ENCODE results near the gene PBX1. TPM values are rescaled to one million over a fixed set of nuclear protein-coding genes. Genes with fewer than 3 reads are reported as not detected.

The PBX1 gene
- total RNA-seq, 6 experiments from 2014 or later: 3.1 to 7.9 (median 6.9) TPM

DNA sequence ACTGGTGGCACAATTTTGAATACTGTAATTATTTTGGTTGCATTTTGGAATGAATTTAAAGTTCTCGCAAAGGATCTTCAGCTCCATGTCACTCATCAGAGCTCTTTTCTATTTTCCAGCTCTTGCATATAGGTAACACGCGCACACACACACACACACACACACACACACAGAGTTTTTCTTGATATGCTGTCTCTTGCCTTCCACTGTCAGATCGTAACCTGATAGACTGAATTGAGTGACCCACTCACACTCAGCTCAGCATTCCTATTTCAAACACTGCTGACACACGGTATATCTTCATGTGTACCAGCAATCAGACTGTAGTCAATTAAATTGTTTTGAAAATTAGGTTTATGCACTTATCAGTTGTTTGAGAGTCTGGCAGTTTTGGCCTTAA is 214.1 kb downstream of the PBX1 start:
- TF ChIP-seq, protein P1, sequence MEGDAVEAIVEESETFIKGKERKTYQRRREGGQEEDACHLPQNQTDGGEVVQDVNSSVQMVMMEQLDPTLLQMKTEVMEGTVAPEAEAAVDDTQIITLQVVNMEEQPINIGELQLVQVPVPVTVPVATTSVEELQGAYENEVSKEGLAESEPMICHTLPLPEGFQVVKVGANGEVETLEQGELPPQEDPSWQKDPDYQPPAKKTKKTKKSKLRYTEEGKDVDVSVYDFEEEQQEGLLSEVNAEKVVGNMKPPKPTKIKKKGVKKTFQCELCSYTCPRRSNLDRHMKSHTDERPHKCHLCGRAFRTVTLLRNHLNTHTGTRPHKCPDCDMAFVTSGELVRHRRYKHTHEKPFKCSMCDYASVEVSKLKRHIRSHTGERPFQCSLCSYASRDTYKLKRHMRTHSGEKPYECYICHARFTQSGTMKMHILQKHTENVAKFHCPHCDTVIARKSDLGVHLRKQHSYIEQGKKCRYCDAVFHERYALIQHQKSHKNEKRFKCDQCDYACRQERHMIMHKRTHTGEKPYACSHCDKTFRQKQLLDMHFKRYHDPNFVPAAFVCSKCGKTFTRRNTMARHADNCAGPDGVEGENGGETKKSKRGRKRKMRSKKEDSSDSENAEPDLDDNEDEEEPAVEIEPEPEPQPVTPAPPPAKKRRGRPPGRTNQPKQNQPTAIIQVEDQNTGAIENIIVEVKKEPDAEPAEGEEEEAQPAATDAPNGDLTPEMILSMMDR (IDR thresholded peaks at IDR 0.05): no peak
- WGBS (ENCODE audit: insufficient coverage, low coverage, low lambda C conversion rate, missing lambda C conversion rate): 86% methylated on average over 5 of the region's 5 CpGs
- Histone ChIP-seq H3K4me3 (no peak overlapping the region), H3K36me3 (no peaks in the 10 kb centered on the region), H3K4me1 (peaks cover 0 to 7% (median 0%) of the 10 kb centered on the region in 4 donors), H3K9me3 (no peaks in the 10 kb centered on the region), H3K27ac (no peak overlapping the region), H3K27me3 (no peaks in the 10 kb centered on the region)
- DNase-seq: no peak
- no peak for ATAC-seq
- intact Hi-C loops (cut with DNase I): no loop called here

DNA sequence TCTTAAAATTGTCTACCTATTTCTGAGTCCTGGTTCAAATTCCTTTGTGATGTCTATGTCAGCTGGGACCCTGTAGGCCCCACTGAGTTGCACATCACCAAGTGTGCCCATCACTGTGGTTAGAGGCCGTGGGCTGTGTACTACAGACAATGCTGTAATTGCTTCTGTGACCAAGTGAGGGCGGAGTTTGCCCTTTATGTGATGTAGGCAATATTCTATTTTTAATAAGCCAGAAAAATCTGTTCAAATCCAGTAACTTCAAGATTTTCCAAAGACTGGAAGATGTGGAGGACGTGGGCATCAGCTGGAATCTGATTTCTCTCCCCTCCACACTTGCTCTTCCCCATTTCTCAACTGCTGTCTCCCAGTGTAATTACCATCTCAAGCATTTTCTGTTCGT is 215.4 kb downstream of the PBX1 start:
- Histone ChIP-seq H3K4me3 (no peak overlapping the region), H3K36me3 (no peaks in the 10 kb centered on the region), H3K27me3 (no peaks in the 10 kb centered on the region), H3K27ac (peak overlapping the region in 1 of 3 donors; percentile 11), H3K4me1 (peaks cover 0 to 7% (median 0%) of the 10 kb centered on the region in 4 donors), H3K9me3 (no peaks in the 10 kb centered on the region)
- TF ChIP-seq, protein P1 (IDR thresholded peaks at IDR 0.05): no peak
- no peak for TF ChIP-seq POLR2A (IDR thresholded peaks at IDR 0.05)
- WGBS (ENCODE audit: insufficient coverage, low coverage, low lambda C conversion rate, missing lambda C conversion rate): 56% methylated on average over 4 of the region's 4 CpGs
- ATAC-seq (no peak), DNase-seq (no peak)
- intact Hi-C loops (cut with DNase I): no loop called here

DNA sequence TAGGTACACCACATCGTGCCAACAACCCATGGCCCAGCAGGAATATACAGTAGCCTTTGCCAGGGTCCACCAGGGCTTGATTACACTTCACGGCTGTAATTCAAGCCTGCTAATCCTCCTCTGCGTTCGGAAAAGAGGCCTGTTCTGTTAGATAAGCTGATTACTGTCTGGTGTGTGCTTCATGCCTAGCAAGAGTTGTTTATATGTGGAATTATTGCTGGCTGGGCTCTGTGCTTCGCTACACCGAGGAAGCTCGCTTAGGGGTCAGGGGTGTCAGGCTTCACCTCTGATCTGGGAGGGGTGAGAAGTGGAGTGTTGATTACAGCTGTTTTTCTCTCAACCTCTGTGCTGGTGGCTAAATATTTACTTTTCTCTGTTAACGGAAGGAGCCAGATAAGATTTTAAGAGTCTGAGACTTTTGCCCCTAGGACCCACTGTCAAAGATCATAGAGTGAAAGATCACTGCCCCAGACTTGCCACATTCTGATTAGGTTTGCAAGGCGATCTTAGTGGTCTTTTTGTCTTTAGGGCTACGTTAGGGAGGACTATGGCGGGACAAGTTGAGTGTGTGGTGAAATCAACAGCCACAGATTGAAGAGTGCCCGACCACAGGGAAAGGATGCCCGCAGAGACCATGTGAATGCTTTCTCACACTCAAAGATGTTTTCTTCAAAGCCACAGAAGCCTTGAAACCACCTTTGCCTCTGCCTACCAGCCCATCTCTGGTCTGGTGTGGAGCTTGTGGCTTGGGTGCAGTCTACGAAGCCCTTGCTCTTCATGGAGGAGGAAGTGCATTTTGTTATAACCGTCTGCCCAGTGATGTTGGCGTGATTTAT is 216.1 kb downstream of the PBX1 start:
- Histone ChIP-seq H3K9me3 (no peaks in the 10 kb centered on the region), H3K36me3 (no peaks in the 10 kb centered on the region), H3K4me1 (peaks cover 0 to 7% (median 0%) of the 10 kb centered on the region in 4 donors), H3K27me3 (no peaks in the 10 kb centered on the region), H3K27ac (peak overlapping the region in 1 of 3 donors; percentile 11), H3K4me3 (no peak overlapping the region)
- DNase-seq: peak in 1 of 3 donors; percentile 51
- 37% methylated on average over 14 of the region's 16 CpGs for whole genome bisulfite sequencing (ENCODE audit: insufficient coverage, low coverage, low lambda C conversion rate, missing lambda C conversion rate)
- intact Hi-C loops (cut with DNase I): no loop called here
- peak; percentile 63 to 84 (median 68) for ATAC-seq
- TF ChIP-seq, protein P1 (IDR thresholded peaks at IDR 0.05): no peak
- TF ChIP-seq POLR2A (IDR thresholded peaks at IDR 0.05): no peak

DNA sequence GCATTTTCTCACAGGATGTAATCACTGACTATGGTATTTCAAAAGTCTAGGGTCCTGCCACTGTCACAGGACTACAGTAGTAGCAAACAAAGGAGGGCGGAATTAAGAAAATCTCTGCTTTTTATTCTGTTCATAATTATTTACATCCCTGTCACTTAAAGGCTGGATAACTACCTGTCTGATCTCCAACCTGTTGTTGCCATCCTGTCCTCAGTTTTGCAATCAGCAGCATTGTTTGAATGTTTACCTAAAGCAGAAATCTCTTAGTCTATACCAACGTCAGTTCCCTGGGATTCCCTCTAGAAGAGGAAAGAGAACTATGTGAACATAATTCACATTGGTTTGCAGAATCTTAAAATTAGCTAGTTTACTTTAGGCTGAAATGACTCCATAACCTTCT is 218.5 kb downstream of the PBX1 start:
- TF ChIP-seq, protein P1 (IDR thresholded peaks at IDR 0.05): no peak
- TF ChIP-seq POLR2A (IDR thresholded peaks at IDR 0.05): no peak
- Histone ChIP-seq H3K36me3 (no peaks in the 10 kb centered on the region), H3K9me3 (no peaks in the 10 kb centered on the region), H3K27me3 (no peaks in the 10 kb centered on the region), H3K4me1 (peaks cover 0 to 7% (median 0%) of the 10 kb centered on the region in 4 donors), H3K4me3 (no peak overlapping the region), H3K27ac (no peak overlapping the region)
- no peak for DNase-seq
- ATAC-seq: no peak
- WGBS (ENCODE audit: insufficient coverage, low coverage, low lambda C conversion rate, missing lambda C conversion rate): 57% methylated on average over 2 of the region's 2 CpGs
- intact Hi-C loops (cut with DNase I): no loop called here

Data from right lobe of liver (tissue), 6 donors.